ENCODE measurements around the gene FAM118B.

DNA sequence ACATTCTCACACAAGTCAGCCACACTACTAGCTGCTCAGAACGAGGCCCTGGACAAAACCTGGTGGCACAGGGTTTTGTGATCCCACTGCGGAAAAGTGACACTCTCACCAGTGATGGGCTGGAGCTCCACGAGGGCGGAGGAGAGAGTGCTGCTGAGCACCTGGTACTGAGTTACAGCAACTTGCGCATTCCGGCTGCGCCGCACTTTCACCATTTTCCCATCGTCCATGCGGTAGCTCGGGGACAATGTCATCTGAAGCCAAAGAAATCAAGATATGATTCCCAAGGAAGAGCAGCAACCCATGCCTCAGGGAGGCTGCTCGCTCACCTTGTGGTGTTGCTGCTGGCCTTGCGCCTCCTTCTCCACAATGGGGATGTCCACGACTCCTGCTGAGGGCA is 6.2 kb upstream of the FAM118B start:
- no peak for TF ChIP-seq POLR2A (IDR thresholded peaks at IDR 0.05; ENCODE audit: low read length)
- TF ChIP-seq GATA1 (IDR thresholded peaks at IDR 0.05; ENCODE audit: low read depth, low read length): no peak
